GM12878 (cell line): ENCODE measurements around the gene CAPN1. TPM values are rescaled to one million over a fixed set of nuclear protein-coding genes. Genes with fewer than 3 reads are reported as not detected.

Source experiments
- ATAC-seq: fragments of 200-7000 bp; cut with Tn5 transposase; 3 replicates; pipeline ENCODE4 v1.9.1; 2020; ENCODE audit warnings: mild to moderate bottlenecking, moderate library complexity
- BruUV-seq: library from RNA; stranded (reverse); fragments of 400-500 nt; replicated peaks from 2 replicates; lab custom pipeline; 2021; lab: Mats Ljungman, UMichigan
- CTCF ChIA-PET: fragments of 300-600 bp; sonication (Branson Sonifier 250); formaldehyde crosslinking; extraction: SDS; loops from one replicate; lab custom pipeline; 2021; ENCODE audit warnings: inconsistent platforms; lab: Yijun Ruan, JAX
- POLR2A ChIA-PET: fragments of 350-600 bp; formaldehyde crosslinking; extraction: SDS; loops from one replicate; lab custom pipeline; 2021; ENCODE audit warnings: inconsistent platforms; lab: Charles Lee
- RAD21 ChIA-PET: fragments of 300-600 bp; sonication (Branson Sonifier 250); formaldehyde crosslinking; loops from one replicate; lab custom pipeline; 2023; ENCODE audit warnings: antibody characterized with exemption; ENCODE audit not compliant: unreplicated experiment; lab: Charles Lee
- SMC1A ChIA-PET: fragments of 300-600 bp; sonication (Branson Sonifier 250); formaldehyde crosslinking; loops from one replicate; lab custom pipeline; 2023; ENCODE audit not compliant: unreplicated experiment, uncharacterized antibody; lab: Charles Lee
- DNase-seq: peaks from one replicate; pipeline ENCODE4 v3.0.0-alpha.2; 2011; ENCODE audit warnings: low read depth, low spot score
- FAIRE-seq: peaks from 3 replicates; lab custom pipeline; 2011; peaks lifted over from hg19 to GRCh38; lab: Jason Lieb, UNC
- H2AFZ ChIP-seq: 2 replicates; pipeline ENCODE4 v1.6.0; 2011; ENCODE audit warnings: low read depth, low read length, control low read depth; ENCODE audit not compliant: control insufficient read depth
- H3K27ac ChIP-seq: 2 replicates; pipeline ENCODE4 v1.5.1; 2011; ENCODE audit warnings: control low read depth; ENCODE audit not compliant: control insufficient read depth, insufficient read depth
- H3K27me3 ChIP-seq, 2 experiments: replicated peaks in 1 of 2; 2 replicates each; pipeline versions ENCODE4 v1.6.0 to v1.6.1; 2011; ENCODE audit warnings: low read length in 1 of 2; ENCODE audit not compliant: control insufficient read depth in 2 of 2, insufficient read depth in 2 of 2
- H3K36me3 ChIP-seq, 2 experiments: 2 replicates each; pipeline ENCODE4 v1.5.1; 2011; ENCODE audit warnings: low read length in 1 of 2; ENCODE audit not compliant: control insufficient read depth in 2 of 2, insufficient read depth in 2 of 2
- H3K4me1 ChIP-seq: 2 replicates; pipeline ENCODE4 v1.6.1; 2011; ENCODE audit warnings: mild to moderate bottlenecking, low read length, moderate library complexity, mixed read lengths; ENCODE audit not compliant: control insufficient read depth, insufficient read depth
- H3K4me2 ChIP-seq: 2 replicates; pipeline ENCODE4 v1.6.0; 2011; ENCODE audit warnings: control low read depth; ENCODE audit not compliant: control insufficient read depth, insufficient read depth
- H3K4me3 ChIP-seq: fragments of 200-600 bp; sonication (generic); 2 replicates; pipeline ENCODE4 v1.5.1; 2016
- H3K79me2 ChIP-seq: 2 replicates; pipeline ENCODE4 v1.6.0; 2011; ENCODE audit warnings: low read length; ENCODE audit not compliant: control insufficient read depth, insufficient read depth
- H3K9ac ChIP-seq: 2 replicates; pipeline ENCODE4 v1.8.0; 2011; ENCODE audit warnings: low read length, control low read depth, mixed read lengths; ENCODE audit not compliant: control insufficient read depth, insufficient read depth
- H3K9me3 ChIP-seq: replicated peaks from 3 replicates; pipeline ENCODE4 v1.5.1; 2011; ENCODE audit warnings: mild to moderate bottlenecking, low read length; ENCODE audit not compliant: control insufficient read depth, insufficient read depth
- H4K20me1 ChIP-seq: 2 replicates; pipeline ENCODE4 v1.6.0; 2011; ENCODE audit not compliant: control insufficient read depth, insufficient read depth
- BRCA1 ChIP-seq: IDR thresholded peaks from 2 replicates; pipeline ENCODE4 v1.6.1; 2011; ENCODE audit warnings: low read depth, low read length, improper control_type of control experiment
- CHD4 ChIP-seq: fragments of 200-600 bp; sonication (generic); IDR thresholded peaks from 2 replicates; pipeline ENCODE4 v1.6.1; 2016; ENCODE audit warnings: mild to moderate bottlenecking
- CREB1 ChIP-seq: IDR thresholded peaks from 2 replicates; pipeline ENCODE4 v1.6.1; 2012; ENCODE audit warnings: low read depth, mild to moderate bottlenecking, inconsistent platforms
- E4F1 ChIP-seq: fragments of 450-650 bp; IDR thresholded peaks from 2 replicates; pipeline ENCODE4 v1.6.1; 2018; ENCODE audit warnings: borderline replicate concordance, mild to moderate bottlenecking; ENCODE audit not compliant: partially characterized antibody
- FOS ChIP-seq: IDR thresholded peaks from 3 replicates; pipeline ENCODE4 v1.6.1; 2011; ENCODE audit warnings: borderline replicate concordance; ENCODE audit not compliant: insufficient read length; ENCODE audit errors: extremely low read depth
- HDAC2 ChIP-seq: fragments of 200-600 bp; sonication (generic); IDR thresholded peaks from 2 replicates; pipeline ENCODE4 v1.6.1; 2017
- MEF2B ChIP-seq: fragments of 450-650 bp; IDR thresholded peaks from 2 replicates; pipeline ENCODE4 v1.6.1; 2018; ENCODE audit warnings: mild to moderate bottlenecking, moderate library complexity; ENCODE audit not compliant: partially characterized antibody, poor library complexity, severe bottlenecking
- MTA2 ChIP-seq: fragments of 450-650 bp; IDR thresholded peaks from 2 replicates; pipeline ENCODE4 v1.6.1; 2016; ENCODE audit warnings: low read depth, mild to moderate bottlenecking, moderate library complexity
- MXI1 ChIP-seq: fragments of 150-350 bp; IDR thresholded peaks from 2 replicates; pipeline ENCODE4 v1.6.1; 2011; ENCODE audit warnings: low read depth, mild to moderate bottlenecking, inconsistent platforms, low read length, improper control_type of control experiment
- NFIC ChIP-seq: IDR thresholded peaks from 2 replicates; pipeline ENCODE4 v1.6.1; 2012; ENCODE audit warnings: low read depth, mild to moderate bottlenecking, inconsistent platforms, low read length, moderate library complexity
- NR2C2 ChIP-seq: IDR thresholded peaks from 2 replicates; pipeline ENCODE4 v1.6.1; 2011; ENCODE audit warnings: borderline replicate concordance, low read depth; ENCODE audit not compliant: control insufficient read depth, insufficient read length
- PAX8 ChIP-seq: fragments of 450-650 bp; IDR thresholded peaks from 2 replicates; pipeline ENCODE4 v1.6.1; 2017; ENCODE audit warnings: mild to moderate bottlenecking, moderate library complexity
- POLR2AphosphoS2 ChIP-seq: IDR thresholded peaks from 2 replicates; pipeline ENCODE4 v1.6.1; 2011; ENCODE audit warnings: low read depth, mild to moderate bottlenecking, low read length, improper control_type of control experiment, moderate library complexity
- RAD51 ChIP-seq: fragments of 450-650 bp; IDR thresholded peaks from 2 replicates; pipeline ENCODE4 v1.6.1; 2016; ENCODE audit warnings: moderate library complexity, mild to moderate bottlenecking, inconsistent platforms
- SKIL ChIP-seq: fragments of 450-650 bp; IDR thresholded peaks from 2 replicates; pipeline ENCODE4 v1.6.1; 2017; ENCODE audit warnings: mild to moderate bottlenecking, low read depth, inconsistent platforms; ENCODE audit not compliant: poor library complexity, severe bottlenecking
- TCF12 ChIP-seq: IDR thresholded peaks from 2 replicates; pipeline ENCODE4 v1.6.1; 2011; ENCODE audit warnings: low read depth, mild to moderate bottlenecking, low read length
- ZBTB33 ChIP-seq: fragments of 450-650 bp; IDR thresholded peaks from 2 replicates; pipeline ENCODE4 v1.6.1; 2017; ENCODE audit warnings: mild to moderate bottlenecking
- ZSCAN29 ChIP-seq: fragments of 450-650 bp; IDR thresholded peaks from 2 replicates; pipeline ENCODE4 v1.6.1; 2017; ENCODE audit warnings: mild to moderate bottlenecking, moderate library complexity
- WGBS: methylation state at CpG from one replicate; pipeline ENCODE4 v1.1.6; 2016; ENCODE audit warnings: low lambda C conversion rate; ENCODE audit not compliant: insufficient replicate concordance, insufficient coverage; ENCODE audit errors: missing lambda C conversion rate; 5-methylcytosine and 5-hydroxymethylcytosine counted together
- in situ Hi-C: fragments of 300-500 bp; cut with MboI; formaldehyde crosslinking; loops from 9 replicates; pipeline ENCODE4 v1.14.3; 2018; ENCODE audit warnings: mixed read lengths
- intact Hi-C: fragments of 100-400 bp; cut with micrococcal nuclease; formaldehyde crosslinking; loops from one replicate; pipeline ENCODE4 v1.14.2; 2022; ENCODE audit not compliant: unreplicated experiment
- polyA plus RNA-seq, 11 experiments: library from polyadenylated mRNA; depleted of rRNA in 4 of 11; unstranded in 6 of 11; stranded (reverse) in 5 of 11; fragments of >200 nt; fragmentation: Nextera tagmentation in 4 of 11; fragmentation: Illumina TruSeq in 1 of 11; extraction: Ambion mirVana in 4 of 11; extraction: Trizol in 1 of 11; gene quantifications; 1 replicate in 1 of 11; 2 replicates in 10 of 11; pipeline versions ENCODE4 v1.2.1 to v1.2.3, GENCODE V29; 2011 to 2016; ENCODE audit warnings: inconsistent platforms in 2 of 11, missing spikeins in 2 of 11, low read depth in 1 of 11
- total RNA-seq, 4 experiments: library from RNA; depleted of rRNA in 3 of 4; stranded (reverse); fragments of >200 nt in 3 of 4; fragmentation: Illumina TruSeq in 1 of 4; extraction: Trizol in 1 of 4; gene quantifications; 2 replicates each; pipeline versions ENCODE4 v1.2.1 to v1.2.3, GENCODE V29; 2013 to 2021

Gene CAPN1
- total and polyA plus RNA-seq, 10 of the 15 experiments (the other 5 are each of a cell fraction or from before 2014, with no cell fraction given) = 2.2 to 167 (median 77.3) TPM

- WGBS = 90% methylated on average over 18 of the region's 18 CpGs
- FAIRE-seq (no peak), DNase-seq (no peak), ATAC-seq (no peak)
- Histone ChIP-seq H3K36me3 (peaks cover 6 to 12% of the 10 kb centered on the region in 2 experiments; a peak in 3 of 4 replicates), H3K4me3 (no peak overlapping the region), H3K4me2 (no peak overlapping the region), H3K4me1 (peaks cover 6% of the 10 kb centered on the region; the same call in 1 of the 2 replicates), H3K9ac (no peak overlapping the region), H3K79me2 (peaks cover 21% of the 10 kb centered on the region), H2AFZ (no peak overlapping the region), H3K9me3 (no peaks in the 10 kb centered on the region), H3K27me3 (no peaks in the 10 kb centered on the region), H4K20me1 (no peaks in the 10 kb centered on the region), H3K27ac (no peak overlapping the region)
- ChIA-PET SMC1A (no interaction called here), POLR2A (no interaction called here), RAD21 (no interaction called here), CTCF (interaction anchor here (0.6 to 1.6 kb wide), 2 partner anchors 11 to 74 kb away, joined by 3 to 4 read pairs; partner anchors contain the start of gene TM7SF2)
- intact Hi-C loops = no loop called here
- no peak for TF ChIP-seq MXI1
- no peak for TF ChIP-seq POLR2AphosphoS2
- TF ChIP-seq FOS = no peak
- TF ChIP-seq CREB1 = no peak
- TF ChIP-seq PAX8 = no peak
- no peak for TF ChIP-seq CHD4
- no peak for TF ChIP-seq ZBTB33
- TF ChIP-seq HDAC2 = no peak
- no peak for TF ChIP-seq ZSCAN29
- no peak for TF ChIP-seq SKIL
- no peak for TF ChIP-seq NR2C2
- TF ChIP-seq BRCA1 = no peak
- no peak for TF ChIP-seq TCF12
- TF ChIP-seq NFIC = no peak
- no peak for TF ChIP-seq E4F1
- TF ChIP-seq MEF2B = no peak
- TF ChIP-seq RAD51 = no peak
- TF ChIP-seq MTA2 = no peak
- BruUV-seq = no TSS peak
- in situ Hi-C loops = no loop called here
Observed at GRCh38 chr11:65185869-65186341, 4.2 kb downstream of the CAPN1 start.
